HepG2 (cell line): ENCODE results near the gene FAM241B. TPM values are rescaled to one million over a fixed set of nuclear protein-coding genes. Genes with fewer than 3 reads are reported as not detected.

Experiments used
- ATAC-seq: fragments of 200-7000 bp; cut with Tn5 transposase; 3 replicates; pipeline ENCODE4 v1.9.1; 2020; ENCODE audit warnings: mild to moderate bottlenecking, moderate library complexity
- BruUV-seq: library from RNA; stranded (reverse); fragments of 400-500 nt; replicated peaks from 2 replicates; lab custom pipeline; 2021; lab: Mats Ljungman, UMichigan
- CTCF ChIA-PET: fragments of 300-600 bp; formaldehyde crosslinking; extraction: SDS; loops from one replicate; lab custom pipeline; 2021; ENCODE audit warnings: low total read pairs, inconsistent platforms, low intra/inter-chr PET ratio; lab: Yijun Ruan, JAX
- POLR2A ChIA-PET: fragments of 350-600 bp; sonication (Branson Sonifier 250); formaldehyde crosslinking; loops from one replicate; lab custom pipeline; 2020; ENCODE audit warnings: antibody characterized with exemption, inconsistent platforms; lab: Yijun Ruan, JAX
- DNase-seq: peaks from one replicate; pipeline ENCODE4 v3.0.0-alpha.2; 2015; ENCODE audit warnings: low spot score
- FAIRE-seq: peaks from 3 replicates; lab custom pipeline; 2011; peaks lifted over from hg19 to GRCh38; lab: Jason Lieb, UNC
- H2AFZ ChIP-seq: one replicate; pipeline ENCODE4 v1.6.1; 2011; ENCODE audit warnings: low read length, inconsistent platforms
- H3K27ac ChIP-seq: fragments of 300-600 bp; 3 replicates; pipeline ENCODE4 v1.8.0; 2011; ENCODE audit warnings: mixed run types, mild to moderate bottlenecking, mixed read lengths, low read length, inconsistent platforms; ENCODE audit not compliant: insufficient read depth; ENCODE audit errors: extremely low read length
- H3K27me3 ChIP-seq, 2 experiments: fragments of 200-600 bp in 1 of 2; 2 replicates in 1 of 2; 3 replicates in 1 of 2; pipeline versions ENCODE4 v1.6.0 to v1.8.0; 2011; ENCODE audit warnings: low read length in 2 of 2, mild to moderate bottlenecking in 2 of 2, moderate library complexity in 2 of 2, inconsistent platforms in 1 of 2; ENCODE audit not compliant: insufficient read depth in 2 of 2, control insufficient read depth in 1 of 2
- H3K36me3 ChIP-seq, 2 experiments: fragments of 200-600 bp in 1 of 2; replicated peaks in 1 of 2; 2 replicates in 1 of 2; 3 replicates in 1 of 2; pipeline versions ENCODE4 v1.5.1 to v1.8.0; 2011; ENCODE audit warnings: low read length in 2 of 2, inconsistent platforms in 1 of 2; ENCODE audit not compliant: insufficient read depth in 2 of 2, control insufficient read depth in 1 of 2
- H3K4me1 ChIP-seq: 2 replicates; pipeline ENCODE4 v1.5.1; 2012; ENCODE audit warnings: low read length, inconsistent platforms; ENCODE audit not compliant: insufficient read depth
- H3K4me2 ChIP-seq: 2 replicates; pipeline ENCODE4 v1.6.0; 2011; ENCODE audit warnings: low read depth, low read length, inconsistent platforms
- H3K4me3 ChIP-seq, 3 experiments: fragments of 200-600 bp in 1 of 3; sonication (generic), shearing (Covaris generic) in 1 of 3; replicated peaks in 1 of 3; 2 replicates each; pipeline ENCODE4 v1.5.1; 2011 to 2016; ENCODE audit warnings: low read length in 3 of 3, inconsistent platforms in 2 of 3, low read depth in 2 of 3, mild to moderate bottlenecking in 2 of 3, control low read depth in 1 of 3, mixed read lengths in 1 of 3; ENCODE audit not compliant: insufficient read depth in 1 of 3
- H3K79me2 ChIP-seq: one replicate; pipeline ENCODE4 v1.6.1; 2011; ENCODE audit warnings: low read length, inconsistent platforms; ENCODE audit not compliant: insufficient read depth
- H3K9ac ChIP-seq: 2 replicates; pipeline ENCODE4 v1.6.0; 2011; ENCODE audit warnings: mild to moderate bottlenecking, low read depth, low read length, inconsistent platforms; ENCODE audit not compliant: insufficient read depth
- H3K9me3 ChIP-seq: 2 replicates; pipeline ENCODE4 v1.5.1; 2012; ENCODE audit warnings: mild to moderate bottlenecking, low read length
- H4K20me1 ChIP-seq: 2 replicates; pipeline ENCODE4 v1.6.0; 2011; ENCODE audit warnings: inconsistent platforms, mild to moderate bottlenecking, low read length, moderate library complexity; ENCODE audit not compliant: insufficient read depth
- E2F5 ChIP-seq: sonication (generic); formaldehyde crosslinking; conservative IDR thresholded peaks from 2 replicates; pipeline ENCODE4 v1.4.0; 2020; ENCODE audit warnings: missing genetic modification reagents
- FUBP1 ChIP-seq: sonication (generic); formaldehyde crosslinking; IDR thresholded peaks from 2 replicates; pipeline ENCODE4 v1.5.1; 2020; ENCODE audit warnings: missing genetic modification reagents, mild to moderate bottlenecking, borderline replicate concordance
- GABPA ChIP-seq, 2 experiments: IDR thresholded peaks; 2 replicates each; pipeline ENCODE4 v1.6.1; 2011 to 2016; ENCODE audit warnings: low read depth in 2 of 2, low read length in 1 of 2, missing biosample characterization in 1 of 2, missing genetic modification characterization in 1 of 2
- KAT7 ChIP-seq: IDR thresholded peaks from 2 replicates; pipeline ENCODE4 v1.6.1; 2018; ENCODE audit warnings: borderline replicate concordance, missing compliant biosample characterization
- PHF20 ChIP-seq: sonication (generic); formaldehyde crosslinking; IDR thresholded peaks from 2 replicates; pipeline ENCODE4 v1.5.0; 2020; ENCODE audit warnings: mild to moderate bottlenecking, missing genetic modification reagents
- RORA ChIP-seq: sonication (generic); formaldehyde crosslinking; IDR thresholded peaks from 2 replicates; pipeline ENCODE4 v1.5.0; 2020; ENCODE audit warnings: mild to moderate bottlenecking, missing genetic modification reagents, moderate library complexity
- SNAI1 ChIP-seq: sonication (generic); formaldehyde crosslinking; IDR thresholded peaks from 2 replicates; pipeline ENCODE4 v1.5.0; 2020; ENCODE audit warnings: mild to moderate bottlenecking, missing genetic modification reagents, borderline replicate concordance
- TCF12 ChIP-seq, 2 experiments: fragments of 450-650 bp in 1 of 2; sonication (generic) in 1 of 2; formaldehyde crosslinking in 1 of 2; IDR thresholded peaks; 2 replicates each; pipeline versions ENCODE4 v1.6.1 to v1.8.0; 2017 to 2022; ENCODE audit warnings: antibody characterized with exemption in 1 of 2, mild to moderate bottlenecking in 1 of 2, missing genetic modification reagents in 1 of 2, moderate library complexity in 1 of 2
- ZBTB34 ChIP-seq: sonication (generic); formaldehyde crosslinking; IDR thresholded peaks from 2 replicates; pipeline ENCODE4 v1.8.0; 2022; ENCODE audit warnings: mild to moderate bottlenecking, missing genetic modification reagents
- ZNF136 ChIP-seq: sonication (generic); formaldehyde crosslinking; IDR thresholded peaks from 2 replicates; pipeline ENCODE4 v1.8.1; 2022; ENCODE audit warnings: low read depth, mild to moderate bottlenecking, moderate library complexity, missing genetic modification reagents
- ZNF652 ChIP-seq: IDR thresholded peaks from 2 replicates; pipeline ENCODE4 v1.6.1; 2016; ENCODE audit warnings: low read depth, borderline replicate concordance
- WGBS: methylation state at CpG from one replicate; pipeline ENCODE4 v1.1.6; 2017; ENCODE audit warnings: low lambda C conversion rate; 5-methylcytosine and 5-hydroxymethylcytosine counted together
- in situ Hi-C: cut with HindIII; loops from 2 replicates; pipeline ENCODE4 v1.10.0; 2017; ENCODE audit warnings: low pct_unique_long_range_greater_than_20kb; ENCODE audit not compliant: extremely low pct_ligation_motif_present
- intact Hi-C: fragments of 100-400 bp; cut with micrococcal nuclease; formaldehyde crosslinking; loops from one replicate; pipeline ENCODE4 v1.10.0; 2022; ENCODE audit not compliant: unreplicated experiment
- polyA plus RNA-seq, 8 experiments: library from polyadenylated mRNA; depleted of rRNA in 3 of 8; stranded (reverse) in 7 of 8; unstranded in 1 of 8; fragments of >200 nt; fragmentation: Illumina TruSeq in 4 of 8; extraction: Trizol in 4 of 8; gene quantifications; 2 replicates each; pipeline versions ENCODE4 v1.2.1 to v1.2.3, GENCODE V29; 2011 to 2016; ENCODE audit warnings: low read depth in 4 of 8, missing spikeins in 1 of 8, mixed read lengths in 1 of 8; ENCODE audit not compliant: insufficient read depth in 1 of 8
- total RNA-seq, 5 experiments: library from RNA; depleted of rRNA; stranded (reverse); fragments of >200 nt; fragmentation: Illumina TruSeq; extraction: Trizol; gene quantifications; 2 replicates each; pipeline ENCODE4 v1.2.3, GENCODE V29; 2016; ENCODE audit warnings: low read depth in 1 of 5
- TF ChIP-seq, protein P1 (sequence below): sonication (generic); formaldehyde crosslinking; IDR thresholded peaks from 2 replicates; pipeline ENCODE4 v1.5.1; 2020; ENCODE audit warnings: missing genetic modification reagents, mild to moderate bottlenecking, borderline replicate concordance
- TF ChIP-seq, protein P2 (sequence below): IDR thresholded peaks from 2 replicates; pipeline ENCODE4 v1.6.1; 2016; ENCODE audit warnings: low read depth

Gene FAM241B
- total and polyA plus RNA-seq, 2 of the 13 experiments (the other 11 are each of a cell fraction or from before 2014, with no cell fraction given), result 1.9 to 4.0 TPM

- TF ChIP-seq, protein P1, sequence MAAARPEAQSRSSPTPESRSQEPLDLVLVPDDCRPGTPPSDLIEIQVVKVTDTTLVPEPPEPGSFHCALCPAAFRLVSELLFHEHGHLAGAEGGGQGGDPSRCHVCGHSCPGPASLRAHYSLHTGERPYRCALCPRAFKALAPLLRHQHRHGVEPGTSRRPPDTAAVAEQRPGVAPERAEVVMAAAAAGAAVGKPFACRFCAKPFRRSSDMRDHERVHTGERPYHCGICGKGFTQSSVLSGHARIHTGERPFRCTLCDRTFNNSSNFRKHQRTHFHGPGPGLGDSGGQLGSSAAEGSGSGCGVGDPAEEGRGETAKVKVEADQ (CRISPR knock-in tag), result no peak
- TF ChIP-seq RORA (no peak), FUBP1 (CRISPR knock-in tag) (no peak)
Measured at GRCh38 chr10:69614130-69614529, 15.9 kb upstream of the FAM241B start (continued).

DNA sequence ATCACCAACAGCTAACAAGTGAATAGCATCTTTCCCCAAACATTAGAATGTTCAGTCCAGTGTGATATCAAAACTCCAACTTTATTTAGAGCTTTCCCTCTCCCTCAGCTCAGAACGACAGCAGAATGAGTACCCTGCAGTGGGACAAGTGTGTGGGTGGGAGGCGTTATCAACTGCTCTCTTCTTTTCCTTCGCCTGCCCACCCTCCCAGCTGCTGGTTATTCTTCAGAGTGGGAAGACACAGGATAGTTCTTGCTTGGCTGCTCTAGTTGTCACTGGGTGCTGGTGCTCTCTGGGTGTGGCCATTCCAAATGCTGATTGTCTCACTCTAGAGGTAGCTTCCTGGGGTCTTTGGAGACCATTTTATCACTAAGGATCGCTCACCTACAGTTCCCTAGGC lies 13.7 kb upstream of the FAM241B start:
- CTCF ChIA-PET, result no interaction called here
- Histone ChIP-seq H3K79me2 (no peaks in the 10 kb centered on the region), H3K9me3 (no peaks in the 10 kb centered on the region), H3K4me3 (no peak overlapping the region), H3K27ac (no peak overlapping the region), H4K20me1 (no peaks in the 10 kb centered on the region), H2AFZ (no peak overlapping the region), H3K4me1 (no peaks in the 10 kb centered on the region), H3K36me3 (no peaks in the 10 kb centered on the region), H3K27me3 (peaks cover 0 to 2% of the 10 kb centered on the region in 2 experiments; a peak in 1 of 5 replicates), H3K4me2 (no peak overlapping the region), H3K9ac (no peak overlapping the region)
- 4% methylated on average over 4 of the region's 4 CpGs for WGBS
- ATAC-seq, result no peak
- DNase-seq, result no peak
- POLR2A ChIA-PET, result no interaction called here
- no peak for FAIRE-seq
- intact Hi-C loops, result no loop called here
- in situ Hi-C loops, result no loop called here
- no TSS peak for BruUV-seq
- TF ChIP-seq ZBTB34 (CRISPR knock-in tag), result no peak
- no peak for TF ChIP-seq SNAI1 (CRISPR knock-in tag)
- TF ChIP-seq E2F5, result no peak
- no peak for TF ChIP-seq KAT7 (CRISPR knock-in tag)
- no peak for TF ChIP-seq ZNF652 (CRISPR knock-in tag)
- TF ChIP-seq GABPA (IDR thresholded peaks at IDR 0.05; ENCODE audit: low read depth, low read length), result no peak
- no peak for TF ChIP-seq GABPA (CRISPR knock-in tag; IDR thresholded peaks at IDR 0.05; ENCODE audit: low read depth)
- no peak for TF ChIP-seq PHF20 (CRISPR knock-in tag)
- no peak for TF ChIP-seq ZNF136 (CRISPR knock-in tag)
- TF ChIP-seq TCF12 (IDR thresholded peaks at IDR 0.05), result no peak
- TF ChIP-seq TCF12 (CRISPR knock-in tag; IDR thresholded peaks at IDR 0.05), result no peak
- TF ChIP-seq, protein P2, sequence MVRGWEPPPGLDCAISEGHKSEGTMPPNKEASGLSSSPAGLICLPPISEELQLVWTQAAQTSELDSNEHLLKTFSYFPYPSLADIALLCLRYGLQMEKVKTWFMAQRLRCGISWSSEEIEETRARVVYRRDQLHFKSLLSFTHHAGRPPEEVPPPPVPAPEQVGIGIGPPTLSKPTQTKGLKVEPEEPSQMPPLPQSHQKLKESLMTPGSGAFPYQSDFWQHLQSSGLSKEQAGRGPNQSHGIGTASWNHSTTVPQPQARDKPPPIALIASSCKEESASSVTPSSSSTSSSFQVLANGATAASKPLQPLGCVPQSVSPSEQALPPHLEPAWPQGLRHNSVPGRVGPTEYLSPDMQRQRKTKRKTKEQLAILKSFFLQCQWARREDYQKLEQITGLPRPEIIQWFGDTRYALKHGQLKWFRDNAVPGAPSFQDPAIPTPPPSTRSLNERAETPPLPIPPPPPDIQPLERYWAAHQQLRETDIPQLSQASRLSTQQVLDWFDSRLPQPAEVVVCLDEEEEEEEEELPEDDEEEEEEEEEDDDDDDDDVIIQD (CRISPR knock-in tag), result no peak
